Forelimb muscle (tissue), 1 donor: ENCODE results near the gene OR1I1. TPM values are rescaled to one million over a fixed set of nuclear protein-coding genes. Genes with fewer than 3 reads are reported as not detected.
A peak's percentile ranks its signal among the peaks of the same experiment; 100 is the strongest.
"Not testable (repeated sequence)": the region's sequence is repeated elsewhere in the genome, so short reads cannot be mapped to it uniquely, and the experiment has no call there.

Experiments used
- DNase-seq: peaks from one replicate; pipeline ENCODE4 v3.0.0-alpha.2; 2013; ENCODE audit warnings: low read depth
- polyA plus RNA-seq: library from polyadenylated mRNA; unstranded; fragments of 120-200 nt; gene quantifications from one replicate; pipeline ENCODE4 v1.2.1, GENCODE V29; 2013; ENCODE audit not compliant: insufficient read length

OR1I1 gene
- 0.06 TPM for polyA plus RNA-seq

GRCh38 chr19:15081911-15082310, at the start of gene OR1I1:
Gene OR1I1, plus strand, starts transcription at chr19:15082211. Its CDS starts 4,855 bp downstream, at chr19:15087066.
- no peak for DNase-seq

- DNase-seq = no peak
These were observed 46.2 kb upstream of the OR1I1 start for GRCh38 chr19:15035795-15036311.

- peak; percentile 86 for DNase-seq
These were observed 44.4 kb upstream of the OR1I1 start for GRCh38 chr19:15037586-15037985.

- peak; percentile 93 for DNase-seq
These were observed 43.7 kb upstream of the OR1I1 start for GRCh38 chr19:15038294-15038693.

GRCh38 chr19:15042003-15042402, 40.0 kb upstream of the OR1I1 start:
- DNase-seq = no peak

GRCh38 chr19:15042826-15043225, 39.2 kb upstream of the OR1I1 start:
- no peak for DNase-seq

GRCh38 chr19:15045506-15045905, 36.5 kb upstream of the OR1I1 start:
- peak; percentile 35 for DNase-seq

- no peak for DNase-seq
These were observed 34.3 kb upstream of the OR1I1 start for GRCh38 chr19:15047680-15048079.

- no peak for DNase-seq
These were observed 33.9 kb upstream of the OR1I1 start for GRCh38 chr19:15048128-15048527.

GRCh38 chr19:15048885-15049541, 33.0 kb upstream of the OR1I1 start, which contains the start of gene CASP14:
Gene CASP14, plus strand, starts transcription at chr19:15049480. Its CDS starts 2,772 bp downstream, at chr19:15052252.
- no peak for DNase-seq

GRCh38 chr19:15050639-15051038, 31.4 kb upstream of the OR1I1 start:
- no peak for DNase-seq

- DNase-seq = no peak
These were observed 20.0 kb upstream of the OR1I1 start for GRCh38 chr19:15062036-15062435.

- not testable (repeated sequence) for DNase-seq
These were observed 11.6 kb upstream of the OR1I1 start for GRCh38 chr19:15070386-15070785.

GRCh38 chr19:15072930-15073647, 8.9 kb upstream of the OR1I1 start:
- no peak for DNase-seq

GRCh38 chr19:15074371-15074770, 7.6 kb upstream of the OR1I1 start:
- DNase-seq = no peak

GRCh38 chr19:15075806-15076205, 6.2 kb upstream of the OR1I1 start:
- DNase-seq = no peak

- DNase-seq = not testable (repeated sequence)
These were observed 2.0 kb upstream of the OR1I1 start for GRCh38 chr19:15080002-15080401.

- no peak for DNase-seq
These were observed 5.2 kb downstream of the OR1I1 start for GRCh38 chr19:15087182-15087581.

GRCh38 chr19:15091918-15092753, 10.1 kb downstream of the OR1I1 start:
- peak; percentile 59 for DNase-seq

- DNase-seq = no peak
These were observed 11.0 kb downstream of the OR1I1 start for GRCh38 chr19:15093001-15093400.

- DNase-seq = no peak
These were observed 14.2 kb downstream of the OR1I1 start for GRCh38 chr19:15096223-15096622.

GRCh38 chr19:15097980-15098379, 16.0 kb downstream of the OR1I1 start:
- not testable (repeated sequence) for DNase-seq
